B cell (primary cell): ENCODE data around the gene MINAR1. TPM values are rescaled to one million over a fixed set of nuclear protein-coding genes. Genes with fewer than 3 reads are reported as not detected.

ENCODE experiments used
- ATAC-seq: fragments of 200-7000 bp; cut with Tn5 transposase; one replicate; pipeline ENCODE4 v1.10.0; 2021; ENCODE audit warnings: low read depth, mild to moderate bottlenecking, moderate number of reproducible peaks, moderate library complexity
- CTCF ChIA-PET: fragments of 350-600 bp; sonication (Branson Sonifier 250); formaldehyde crosslinking; loops from one replicate; lab custom pipeline; 2021; ENCODE audit warnings: antibody characterized with exemption, inconsistent platforms; lab: Charles Lee
- POLR2A ChIA-PET: fragments of 350-600 bp; sonication (Branson Sonifier 250); formaldehyde crosslinking; loops from one replicate; lab custom pipeline; 2021; ENCODE audit warnings: antibody characterized with exemption; lab: Charles Lee
- DNase-seq: peaks from one replicate; pipeline ENCODE4 v3.0.0; 2013
- H2AFZ ChIP-seq: 2 replicates; pipeline ENCODE4 v1.6.1; 2012; ENCODE audit warnings: mild to moderate bottlenecking, low read depth, low read length; ENCODE audit not compliant: insufficient read depth, poor library complexity, severe bottlenecking
- H3K27ac ChIP-seq, 2 donors: 1 replicate in 1 of 2; 2 replicates in 1 of 2; pipeline ENCODE4 v1.5.1; 2012 to 2013; ENCODE audit warnings: low read length in 2 of 2, mild to moderate bottlenecking in 2 of 2, moderate library complexity in 1 of 2
- H3K27me3 ChIP-seq, 4 experiments: fragments of 200-600 bp in 1 of 4; sonication (generic) in 1 of 4; replicated peaks in 1 of 4; 1 replicate in 2 of 4; 2 replicates in 2 of 4; pipeline versions ENCODE4 v1.6.1 to v1.7.0; 2013 to 2016; ENCODE audit warnings: low read length in 3 of 4, mild to moderate bottlenecking in 2 of 4, mixed read lengths in 1 of 4, moderate library complexity in 1 of 4; ENCODE audit not compliant: insufficient read depth in 4 of 4, control insufficient read depth in 3 of 4; ENCODE audit errors: control extremely low read depth in 1 of 4
- H3K36me3 ChIP-seq, 2 experiments: replicated peaks in 1 of 2; 1 replicate in 1 of 2; 2 replicates in 1 of 2; pipeline versions ENCODE4 v1.6.1 to v1.7.1; 2013; ENCODE audit warnings: low read length in 1 of 2; ENCODE audit not compliant: insufficient read depth in 2 of 2, control insufficient read depth in 1 of 2; ENCODE audit errors: control extremely low read depth in 1 of 2, extremely low read depth in 1 of 2
- H3K4me1 ChIP-seq, 2 donors: fragments of 200-600 bp in 1 of 2; sonication (generic) in 1 of 2; 1 replicate in 1 of 2; 2 replicates in 1 of 2; pipeline versions ENCODE4 v1.5.1 to v1.6.1; 2013 to 2017; ENCODE audit warnings: low read length in 2 of 2; ENCODE audit not compliant: control insufficient read depth in 2 of 2, insufficient read depth in 2 of 2
- H3K4me2 ChIP-seq: replicated peaks from 2 replicates; pipeline ENCODE3; 2012; ENCODE audit warnings: mild to moderate bottlenecking, low read depth, low read length; ENCODE audit not compliant: poor library complexity, severe bottlenecking
- H3K4me3 ChIP-seq, 5 experiments: fragments of 200-600 bp in 1 of 5; sonication (generic) in 1 of 5; 1 replicate in 3 of 5; 2 replicates in 2 of 5; pipeline versions ENCODE4 v1.5.1 to v1.7.0; 2011 to 2016; ENCODE audit warnings: low read length in 4 of 5, mild to moderate bottlenecking in 4 of 5, low read depth in 2 of 5, control low read depth in 1 of 5, moderate library complexity in 1 of 5; ENCODE audit not compliant: insufficient read depth in 1 of 5; ENCODE audit errors: control extremely low read depth in 1 of 5, extremely low read depth in 1 of 5
- H3K79me2 ChIP-seq: fragments of 200-600 bp; sonication (generic); one replicate; pipeline ENCODE4 v1.6.0; 2016; ENCODE audit warnings: low read length; ENCODE audit not compliant: control insufficient read depth, insufficient read depth
- H3K9ac ChIP-seq: fragments of 200-600 bp; sonication (generic); 2 replicates; pipeline ENCODE4 v1.6.1; 2017; ENCODE audit warnings: mild to moderate bottlenecking, low read length, moderate library complexity
- H3K9me3 ChIP-seq, 3 donors: one replicate each; pipeline versions ENCODE4 v1.6.1 to v1.7.1; 2013; ENCODE audit warnings: low read length in 2 of 3; ENCODE audit not compliant: control insufficient read depth in 2 of 3, insufficient read depth in 1 of 3; ENCODE audit errors: control extremely low read depth in 1 of 3
- H4K20me1 ChIP-seq: 2 replicates; pipeline ENCODE4 v1.6.0; 2012; ENCODE audit warnings: mild to moderate bottlenecking, low read length; ENCODE audit not compliant: insufficient read depth, control insufficient read depth, poor library complexity, severe bottlenecking
- H3K27ac Mint-ChIP-seq: one replicate; pipeline ENCODE4 v1.8.0; 2021; ENCODE audit warnings: mixed read lengths
- H3K27me3 Mint-ChIP-seq: one replicate; pipeline ENCODE4 v1.8.0; 2021; ENCODE audit warnings: mixed read lengths
- H3K4me1 Mint-ChIP-seq: one replicate; pipeline ENCODE4 v1.8.0; 2021; ENCODE audit warnings: mixed read lengths
- H3K4me3 Mint-ChIP-seq: one replicate; pipeline ENCODE4 v1.8.0; 2021; ENCODE audit warnings: mixed read lengths
- H3K9me3 Mint-ChIP-seq: one replicate; pipeline ENCODE4 v1.8.0; 2022; ENCODE audit warnings: mixed read lengths; ENCODE audit not compliant: insufficient read depth
- EZH2 ChIP-seq: IDR thresholded peaks from 2 replicates; pipeline ENCODE4 v1.6.1; 2012; ENCODE audit warnings: borderline replicate concordance, low read depth, mild to moderate bottlenecking, moderate library complexity, low read length; ENCODE audit not compliant: insufficient read depth, poor library complexity, severe bottlenecking
- WGBS: methylation state at CpG from one replicate; pipeline ENCODE4 v1.1.5; 2013; ENCODE audit warnings: missing lambda C conversion rate; ENCODE audit not compliant: insufficient coverage; 5-methylcytosine and 5-hydroxymethylcytosine counted together
- intact Hi-C: fragments of 100-400 bp; cut with micrococcal nuclease; formaldehyde crosslinking; loops from one replicate; pipeline ENCODE4 v1.10.0; 2022
- polyA plus RNA-seq: library from polyadenylated mRNA; depleted of rRNA; stranded (reverse); fragments of >200 nt; gene quantifications from 2 replicates; pipeline ENCODE4 v1.2.3, GENCODE V29; 2012
- total RNA-seq, 2 donors: library from RNA; stranded (reverse); fragments of 120-200 nt in 1 of 2; gene quantifications; 1 replicate in 1 of 2; 2 replicates in 1 of 2; pipeline versions ENCODE4 v1.2.3 to v1.2.4, GENCODE V29; 2013 to 2022
- TF ChIP-seq, protein P1 (sequence below): fragments of 200-600 bp; IDR thresholded peaks from one replicate; pipeline ENCODE4 v1.8.0; 2022; ENCODE audit warnings: antibody characterized with exemption, mild to moderate bottlenecking

MINAR1 gene
- total and polyA plus RNA-seq, 2 donors (not counting 1 experiment from before 2014, with no cell fraction given) = 0.16 to 0.27 TPM

DNA sequence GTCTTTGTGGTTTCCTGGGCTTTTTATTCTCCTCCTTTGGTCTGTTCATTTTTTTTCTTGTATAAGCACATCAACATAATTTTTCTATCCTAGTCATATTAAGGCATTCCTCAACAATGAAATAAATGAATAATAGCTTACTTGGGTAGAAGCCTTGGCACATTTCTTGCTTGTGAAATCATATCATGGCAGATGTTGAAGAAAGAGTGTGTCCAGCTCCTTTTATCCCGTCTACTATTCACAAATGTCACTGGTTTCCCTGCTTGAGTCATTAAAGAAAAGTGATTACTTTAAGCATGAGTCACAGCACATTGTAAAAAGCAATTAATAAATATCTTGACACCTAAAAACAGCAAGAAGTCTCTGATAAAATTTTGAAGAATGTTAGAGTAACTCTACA is 42.1 kb downstream of the MINAR1 start:
- Mint-ChIP-seq H3K9me3 (no peaks in the 10 kb centered on the region), H3K27me3 (peaks cover 11% of the 10 kb centered on the region), H3K4me1 (no peaks in the 10 kb centered on the region), H3K4me3 (no peak overlapping the region), H3K27ac (no peak overlapping the region)
- H3K9me3 ChIP-seq = no peaks in the 10 kb centered on the region
- no peak overlapping the region for H3K4me3 ChIP-seq
- H2AFZ ChIP-seq = no peak overlapping the region
- DNase-seq = no peak
- intact Hi-C loops = no loop called here
- no peaks in the 10 kb centered on the region for H3K4me1 ChIP-seq
- no peaks in the 10 kb centered on the region for H3K79me2 ChIP-seq
- ChIA-PET POLR2A (no interaction called here), CTCF (no interaction called here)
- no CpG with 5 or more reads among the region's 1 CpG for WGBS
- no peaks in the 10 kb centered on the region for H3K36me3 ChIP-seq
- TF ChIP-seq, protein P1, sequence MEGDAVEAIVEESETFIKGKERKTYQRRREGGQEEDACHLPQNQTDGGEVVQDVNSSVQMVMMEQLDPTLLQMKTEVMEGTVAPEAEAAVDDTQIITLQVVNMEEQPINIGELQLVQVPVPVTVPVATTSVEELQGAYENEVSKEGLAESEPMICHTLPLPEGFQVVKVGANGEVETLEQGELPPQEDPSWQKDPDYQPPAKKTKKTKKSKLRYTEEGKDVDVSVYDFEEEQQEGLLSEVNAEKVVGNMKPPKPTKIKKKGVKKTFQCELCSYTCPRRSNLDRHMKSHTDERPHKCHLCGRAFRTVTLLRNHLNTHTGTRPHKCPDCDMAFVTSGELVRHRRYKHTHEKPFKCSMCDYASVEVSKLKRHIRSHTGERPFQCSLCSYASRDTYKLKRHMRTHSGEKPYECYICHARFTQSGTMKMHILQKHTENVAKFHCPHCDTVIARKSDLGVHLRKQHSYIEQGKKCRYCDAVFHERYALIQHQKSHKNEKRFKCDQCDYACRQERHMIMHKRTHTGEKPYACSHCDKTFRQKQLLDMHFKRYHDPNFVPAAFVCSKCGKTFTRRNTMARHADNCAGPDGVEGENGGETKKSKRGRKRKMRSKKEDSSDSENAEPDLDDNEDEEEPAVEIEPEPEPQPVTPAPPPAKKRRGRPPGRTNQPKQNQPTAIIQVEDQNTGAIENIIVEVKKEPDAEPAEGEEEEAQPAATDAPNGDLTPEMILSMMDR = no peak
- TF ChIP-seq EZH2 = no peak
- H3K27ac ChIP-seq = no peak overlapping the region
- no peak for ATAC-seq
- H3K9ac ChIP-seq = no peak overlapping the region
- H4K20me1 ChIP-seq = no peaks in the 10 kb centered on the region
- H3K27me3 ChIP-seq = no peaks in the 10 kb centered on the region
- no peak overlapping the region for H3K4me2 ChIP-seq

DNA sequence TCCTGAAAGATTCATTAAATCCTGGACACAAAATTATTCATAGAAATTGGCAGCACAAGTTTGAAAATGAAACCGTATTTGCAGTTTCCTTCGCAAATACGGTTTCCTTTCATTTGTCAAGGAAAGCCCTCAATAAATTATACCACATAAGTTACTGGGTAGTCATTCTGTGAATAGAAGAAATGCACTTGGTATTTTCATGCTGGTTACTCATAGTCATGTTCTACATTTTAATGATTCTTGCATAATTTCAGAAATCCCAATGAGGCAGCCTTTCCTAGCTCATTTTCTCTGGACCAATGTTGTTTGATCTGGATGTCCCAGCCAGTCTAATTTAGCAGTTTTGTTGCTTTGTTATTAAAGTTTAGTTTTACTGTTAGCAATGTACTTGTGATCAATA is 43.2 kb downstream of the MINAR1 start:
- no peak for DNase-seq
- Mint-ChIP-seq H3K4me1 (no peaks in the 10 kb centered on the region), H3K4me3 (no peak overlapping the region), H3K27ac (no peak overlapping the region), H3K27me3 (peaks cover 11% of the 10 kb centered on the region), H3K9me3 (no peaks in the 10 kb centered on the region)
- Histone ChIP-seq H3K4me1 (no peaks in the 10 kb centered on the region), H3K4me3 (no peak overlapping the region), H3K27ac (no peak overlapping the region), H4K20me1 (no peaks in the 10 kb centered on the region), H3K27me3 (no peaks in the 10 kb centered on the region), H3K36me3 (no peaks in the 10 kb centered on the region), H3K9ac (no peak overlapping the region), H2AFZ (no peak overlapping the region), H3K9me3 (no peaks in the 10 kb centered on the region), H3K4me2 (no peak overlapping the region), H3K79me2 (no peaks in the 10 kb centered on the region)
- no peak for TF ChIP-seq EZH2
- TF ChIP-seq, protein P1 = no peak
- WGBS = no CpG with 5 or more reads among the region's 3 CpGs
- ATAC-seq = no peak
- CTCF ChIA-PET = no interaction called here
- POLR2A ChIA-PET = no interaction called here
- intact Hi-C loops = no loop called here
